DMS 273 (cell line): ENCODE results near the gene STAG1.
"Not testable (repeated sequence)": the region's sequence is repeated elsewhere in the genome, so short reads cannot be mapped to it uniquely, and the experiment has no call there.

Experiments used
- DNase-seq: peaks from one replicate; lab custom pipeline; 2025; ENCODE audit not compliant: unreplicated experiment; lab: John Stamatoyannopoulos, UW

Gene STAG1

DNA sequence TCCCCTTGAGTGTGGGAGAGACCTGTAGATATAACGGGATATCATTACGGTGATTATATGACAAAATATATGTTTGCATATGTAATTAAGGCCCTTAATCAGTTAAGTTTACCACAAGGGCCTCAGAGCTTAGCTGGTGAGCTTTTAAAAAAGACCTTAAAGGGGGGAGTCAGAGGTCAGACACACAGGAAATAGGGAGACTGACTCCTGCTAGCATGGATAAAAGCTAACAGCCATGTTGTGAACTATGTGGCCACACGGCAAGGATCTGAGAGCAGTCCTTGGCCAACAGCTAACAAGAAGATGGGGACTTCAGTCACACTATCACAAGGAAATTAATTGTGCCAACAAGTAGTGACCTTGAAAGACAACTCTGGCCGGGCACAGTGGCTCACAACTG is 3.1 kb downstream of the STAG1 start:
- peak; percentile 55 for DNase-seq

DNA sequence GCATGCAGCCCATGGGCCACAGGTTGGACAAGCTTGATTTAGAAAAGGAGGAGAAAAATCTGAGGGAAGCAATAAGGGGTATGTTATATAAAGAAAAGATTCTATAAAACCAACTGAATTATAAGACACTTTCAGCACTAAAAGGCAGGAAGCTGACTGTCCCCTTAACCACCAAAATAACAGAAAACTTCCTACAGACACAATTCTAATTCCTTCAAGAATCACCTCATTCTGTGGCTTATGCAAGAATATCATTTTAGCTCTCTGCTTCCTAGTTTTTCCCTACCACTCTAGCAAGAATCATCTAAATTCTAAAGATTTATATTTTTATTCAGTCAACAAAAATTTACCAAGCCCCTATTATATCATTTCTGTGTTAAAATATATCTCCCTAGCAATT is 6.3 kb downstream of the STAG1 start:
- DNase-seq, result no peak

DNA sequence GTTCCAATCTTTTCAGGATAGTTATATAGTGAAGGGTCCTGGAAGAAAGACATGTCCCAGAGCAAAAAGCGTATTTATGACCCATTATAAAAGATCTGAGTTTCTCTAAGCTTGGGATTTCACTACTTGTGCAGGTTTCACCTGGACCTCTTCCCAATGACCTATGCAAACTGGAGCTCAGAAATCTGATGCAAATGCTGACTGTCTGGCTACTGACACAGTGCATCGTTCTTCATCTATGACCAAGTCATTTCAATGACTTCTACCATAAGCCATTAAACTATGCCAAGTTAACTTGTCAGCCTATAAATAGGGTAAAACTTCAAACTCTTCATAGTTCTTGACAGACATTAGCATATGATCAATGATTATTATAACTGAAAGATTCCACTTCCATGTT is 11.1 kb downstream of the STAG1 start:
- no peak for DNase-seq

DNA sequence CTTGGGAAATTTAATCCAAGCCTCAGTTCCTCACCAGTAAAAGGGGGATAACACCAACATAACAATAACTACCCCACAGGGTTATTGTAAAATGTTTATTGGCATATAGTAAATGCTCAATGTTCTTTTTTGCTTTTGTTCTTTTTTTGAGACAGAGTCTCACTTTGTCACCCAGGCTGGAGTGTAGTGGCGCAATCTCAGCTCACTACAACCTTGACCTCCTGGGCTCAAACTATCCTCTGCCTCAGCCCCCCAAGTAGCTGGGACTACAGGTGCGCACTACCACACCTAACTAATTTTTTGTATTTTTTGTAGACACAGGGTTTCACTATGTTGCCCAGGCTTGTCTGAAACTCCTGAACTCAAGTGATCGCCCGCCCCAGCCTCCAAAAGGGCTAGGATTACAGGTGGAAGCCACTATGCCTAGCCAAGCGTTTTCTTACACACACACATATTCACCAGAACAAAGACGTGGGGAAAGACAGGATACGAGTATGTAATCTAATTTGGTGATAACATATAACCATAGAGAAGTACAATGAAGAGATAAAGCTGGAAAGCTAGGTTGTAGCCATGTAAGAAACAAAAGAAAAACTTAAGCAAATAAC is 11.7 kb downstream of the STAG1 start:
- DNase-seq, result no peak

DNA sequence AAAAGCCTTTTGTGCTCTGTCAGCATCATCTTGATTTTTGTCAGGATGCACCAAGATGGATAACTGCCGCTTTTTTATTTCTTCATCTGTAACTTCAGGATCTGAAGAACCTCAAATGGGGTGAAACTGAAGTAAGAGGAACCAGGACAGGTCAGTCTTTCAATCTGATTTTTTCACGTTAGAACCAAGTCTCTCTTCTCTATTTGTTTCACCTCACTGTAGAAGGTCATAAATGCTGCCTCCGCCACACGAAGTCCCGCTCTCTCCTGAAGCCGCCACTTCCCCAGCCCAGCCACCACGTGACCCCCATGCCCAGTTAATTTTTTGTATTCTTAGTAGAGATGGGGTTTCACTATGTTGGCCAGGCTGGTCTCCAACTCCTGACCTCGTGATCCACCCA is 15.2 kb downstream of the STAG1 start:
- DNase-seq, result not testable (repeated sequence)

DNA sequence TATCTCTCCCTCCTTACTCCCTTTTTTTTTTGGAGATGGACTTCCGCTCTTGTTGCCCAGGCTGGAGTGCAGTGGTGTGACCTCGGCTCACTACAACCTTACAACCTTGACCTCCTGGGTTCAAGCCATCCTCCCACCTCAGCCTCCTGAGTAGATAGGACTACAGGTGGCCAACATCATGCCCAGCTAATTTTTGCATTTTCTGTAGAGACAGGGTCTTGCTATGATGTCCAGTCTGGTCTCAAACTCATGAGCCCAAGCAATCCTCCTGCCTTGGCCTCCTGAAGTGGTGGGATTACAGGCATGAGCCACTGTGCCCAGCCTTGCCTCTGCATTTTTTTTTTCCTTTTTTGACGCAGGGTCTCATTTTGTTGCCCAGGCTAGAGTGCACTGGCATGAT is 17.1 kb downstream of the STAG1 start:
- DNase-seq, result no peak

DNA sequence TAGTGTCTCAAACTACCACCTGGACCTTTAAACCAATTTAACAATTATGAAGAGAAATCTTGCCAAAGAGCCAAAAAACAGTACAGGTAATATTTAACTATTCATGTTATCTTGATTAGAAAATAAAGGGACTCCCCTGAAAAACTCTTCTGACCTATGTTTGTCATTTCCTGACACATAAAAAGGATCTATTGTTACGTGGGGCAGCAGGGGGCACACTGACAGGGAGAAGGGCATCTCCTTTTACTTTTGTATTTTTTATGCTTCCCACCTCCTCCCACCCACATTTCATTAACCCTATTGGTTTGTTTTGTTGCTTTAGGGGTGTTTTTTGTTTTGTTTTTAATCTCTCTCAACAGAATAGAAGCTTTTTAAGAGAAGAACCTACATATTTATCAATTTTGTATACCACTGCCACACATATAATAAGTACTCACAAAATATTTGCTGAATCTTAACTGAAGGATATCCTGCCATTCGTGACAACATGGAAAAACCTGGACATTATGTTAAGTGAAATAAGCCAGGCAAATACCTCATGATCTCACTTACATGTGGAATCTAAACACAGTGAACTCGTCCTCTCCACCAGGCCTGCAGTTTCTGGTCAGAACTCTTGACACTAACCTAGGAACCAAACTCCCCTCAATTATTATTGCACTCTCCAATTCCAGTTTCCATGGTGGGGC is 17.7 kb downstream of the STAG1 start:
- no peak for DNase-seq

DNA sequence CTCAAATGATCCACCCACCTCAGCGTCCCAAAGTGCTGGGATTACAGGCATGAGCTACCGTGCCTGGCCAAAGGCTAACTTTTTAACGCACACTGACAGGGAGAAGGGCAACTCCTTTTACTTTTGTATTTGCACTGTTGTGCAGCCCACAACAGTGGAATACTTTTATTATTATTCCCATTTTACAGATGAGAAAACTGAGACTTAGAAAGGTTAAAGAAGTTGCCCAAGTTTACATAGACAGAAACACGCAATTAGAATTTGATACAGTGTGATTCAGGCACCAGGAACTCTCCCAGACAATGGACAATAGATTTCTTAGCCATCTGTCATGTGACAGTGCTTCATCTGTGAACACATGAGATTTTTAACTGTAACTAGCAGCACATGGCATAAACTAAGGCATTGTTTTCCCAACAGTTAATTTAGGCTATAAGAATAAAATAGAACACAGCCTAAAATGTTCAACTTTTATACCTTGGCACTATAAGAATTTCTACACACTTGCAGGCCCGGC is 18.8 kb downstream of the STAG1 start:
- no peak for DNase-seq

DNA sequence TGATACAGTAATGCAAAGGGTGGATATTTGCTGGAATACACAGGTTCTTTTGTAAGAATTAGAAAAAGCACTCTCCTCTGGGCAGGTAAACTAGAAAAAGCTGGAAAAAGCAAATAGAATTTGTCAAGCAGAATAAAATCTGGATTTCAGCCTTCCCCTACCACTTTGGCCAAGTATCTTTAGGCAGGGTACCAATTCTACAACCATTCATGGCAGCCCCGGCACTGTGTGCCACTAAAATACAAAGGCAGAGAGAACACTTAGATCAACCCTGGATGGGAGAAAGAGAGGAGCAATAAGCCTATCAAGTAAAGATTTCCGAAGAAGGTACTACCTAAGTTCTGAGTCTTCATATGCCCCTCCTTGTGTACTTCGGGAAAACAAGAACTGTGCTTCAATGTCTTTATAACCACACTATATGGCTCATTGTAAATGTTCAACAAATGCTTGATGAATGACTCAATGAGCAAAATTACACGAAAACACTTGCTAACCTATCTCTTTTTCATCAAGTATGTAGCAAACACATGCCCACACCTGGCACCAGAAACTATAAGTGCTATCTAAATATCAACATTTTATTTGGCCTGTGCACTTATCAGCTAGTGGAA is 20.8 kb downstream of the STAG1 start:
- no peak for DNase-seq

DNA sequence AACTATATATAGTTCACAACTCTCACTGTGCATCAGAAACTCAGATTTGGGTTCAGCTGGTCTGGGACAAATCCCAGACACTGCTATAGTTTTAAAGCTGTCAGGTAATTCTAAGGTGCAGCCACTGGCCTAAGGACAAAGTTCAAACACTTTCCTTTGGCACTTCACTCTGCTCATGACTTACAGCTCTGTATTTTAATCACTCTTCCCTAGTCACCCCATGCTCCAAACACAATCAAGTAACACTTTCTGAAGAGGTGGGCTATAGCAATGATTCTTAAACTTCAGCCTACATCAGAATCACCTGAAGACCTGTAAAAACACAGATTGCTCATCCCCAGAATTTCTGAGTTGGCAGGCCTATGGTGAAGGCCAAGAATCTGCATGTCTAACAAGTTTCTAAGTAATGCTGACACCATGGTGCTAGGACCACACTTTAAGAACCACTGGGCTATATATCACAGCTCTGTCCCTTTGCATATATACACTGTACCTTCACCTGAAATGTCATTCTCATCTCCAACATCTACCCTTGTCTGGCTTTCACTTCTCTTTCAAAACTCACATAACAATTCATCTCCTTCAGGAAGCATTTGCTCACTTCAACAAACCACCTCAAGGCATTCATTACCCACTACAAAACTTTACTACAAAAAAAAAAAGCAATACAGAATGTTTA is 21.4 kb downstream of the STAG1 start:
- no peak for DNase-seq

DNA sequence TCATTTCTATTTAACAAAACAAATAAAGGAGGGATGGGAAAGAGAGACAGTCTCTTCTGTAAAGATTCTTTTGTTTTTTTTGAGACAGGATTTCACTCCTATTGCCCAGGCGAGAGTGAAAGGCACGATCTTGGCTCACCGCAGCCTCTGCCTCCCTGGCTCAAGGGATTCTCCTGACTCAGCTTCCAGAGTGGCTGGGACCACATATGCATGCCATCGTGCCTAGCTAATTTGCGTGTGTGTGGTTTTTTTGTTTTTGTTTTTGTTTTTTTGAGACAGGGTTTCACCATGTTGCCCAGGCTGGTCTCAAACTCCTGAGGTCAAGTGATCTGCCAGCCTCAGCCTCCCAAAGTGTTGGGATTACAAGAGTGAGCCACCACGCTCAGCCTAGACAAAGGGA is 23.3 kb downstream of the STAG1 start:
- no peak for DNase-seq

DNA sequence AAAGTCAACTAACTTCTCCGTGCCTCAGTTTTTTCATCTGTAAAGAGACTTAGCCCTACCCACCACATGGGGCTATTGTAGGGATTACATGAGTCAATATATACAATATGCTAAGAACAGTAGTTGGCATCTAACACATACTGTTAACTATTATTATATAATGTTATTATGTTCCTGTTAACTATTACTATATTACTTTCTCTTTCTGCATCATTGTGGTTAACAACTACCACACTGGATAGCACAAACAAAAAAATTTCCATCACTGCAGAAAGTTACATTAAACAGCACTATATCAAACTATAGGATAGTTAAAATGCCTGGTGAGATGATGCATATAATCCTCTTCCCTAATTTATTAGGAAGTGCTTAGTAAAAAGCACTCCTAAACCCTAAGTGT is 23.7 kb downstream of the STAG1 start:
- no peak for DNase-seq

DNA sequence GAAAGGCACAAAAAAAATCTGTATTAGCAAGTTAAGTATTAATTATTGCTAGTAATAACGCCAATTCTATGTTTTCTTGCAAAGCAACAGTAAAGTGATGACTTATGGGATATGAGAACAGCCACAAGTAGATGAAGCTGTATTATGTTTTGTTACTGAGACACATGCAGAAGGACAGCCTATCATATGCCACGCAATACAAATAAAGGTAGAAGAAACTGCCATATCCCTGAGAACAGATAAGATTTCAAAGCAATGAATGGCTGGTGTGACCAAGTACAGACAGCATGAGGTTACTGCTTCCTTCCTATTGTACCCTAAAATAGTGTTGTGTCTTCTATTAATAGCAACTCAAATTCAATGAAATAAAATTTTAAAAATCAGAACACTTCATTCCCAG is 26.7 kb downstream of the STAG1 start:
- DNase-seq, result no peak

DNA sequence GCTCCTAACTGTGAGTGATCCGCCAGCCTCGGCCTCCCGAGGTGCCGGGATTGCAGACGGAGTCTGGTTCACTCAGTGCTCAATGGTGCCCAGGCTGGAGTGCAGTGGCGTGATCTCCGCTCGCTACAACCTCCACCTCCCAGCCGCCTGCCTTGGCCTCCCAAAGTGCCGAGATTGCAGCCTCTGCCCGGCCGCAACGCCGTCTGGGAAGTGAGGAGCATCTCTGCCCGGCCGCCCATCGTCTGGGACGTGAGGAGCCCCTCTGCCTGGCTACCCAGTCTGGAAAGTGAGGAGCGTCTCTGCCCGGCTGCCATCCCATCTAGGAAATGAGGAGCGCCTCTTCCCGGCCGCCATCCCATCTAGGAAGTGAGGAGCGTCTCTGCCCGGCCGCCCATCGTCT is 29.3 kb downstream of the STAG1 start:
- not testable (repeated sequence) for DNase-seq

DNA sequence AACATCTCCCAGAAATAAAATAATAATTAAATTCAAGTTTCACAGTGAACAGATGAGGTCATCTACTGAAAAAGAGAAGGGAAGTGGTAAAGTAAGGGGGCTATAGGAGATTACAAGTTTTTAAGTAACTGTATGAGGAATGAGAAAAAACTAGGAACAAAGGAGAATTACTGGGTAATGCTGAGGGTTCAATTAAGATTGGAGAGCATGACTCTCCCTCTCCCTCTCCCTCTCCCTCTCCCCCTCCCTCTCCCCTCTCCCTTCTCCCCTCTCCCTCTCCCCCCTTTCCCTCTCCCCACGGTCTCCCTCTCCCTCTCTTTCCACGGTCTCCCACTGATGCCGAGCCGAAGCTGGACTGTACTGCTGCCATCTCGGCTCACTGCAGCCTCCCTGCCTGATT is 29.8 kb downstream of the STAG1 start:
- not testable (repeated sequence) for DNase-seq

DNA sequence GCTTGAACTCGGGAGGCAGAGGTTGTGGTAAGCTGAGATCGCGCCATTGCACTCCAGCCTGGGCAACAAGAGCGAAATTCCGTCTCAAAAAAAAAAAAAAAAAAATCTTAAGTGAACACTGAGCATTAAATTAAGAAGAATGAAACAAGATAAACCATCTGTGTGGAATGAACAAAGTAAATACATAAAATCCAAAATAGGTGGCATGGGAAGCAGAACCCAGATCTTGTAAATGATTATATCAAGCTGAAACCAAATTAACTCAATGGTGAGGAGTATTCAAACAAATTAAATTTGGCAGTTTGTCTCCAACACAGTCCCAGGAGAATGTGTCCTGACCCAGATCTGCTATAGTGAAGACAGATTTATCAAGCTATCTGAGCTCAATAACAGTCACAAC is 32.1 kb downstream of the STAG1 start:
- no peak for DNase-seq

DNA sequence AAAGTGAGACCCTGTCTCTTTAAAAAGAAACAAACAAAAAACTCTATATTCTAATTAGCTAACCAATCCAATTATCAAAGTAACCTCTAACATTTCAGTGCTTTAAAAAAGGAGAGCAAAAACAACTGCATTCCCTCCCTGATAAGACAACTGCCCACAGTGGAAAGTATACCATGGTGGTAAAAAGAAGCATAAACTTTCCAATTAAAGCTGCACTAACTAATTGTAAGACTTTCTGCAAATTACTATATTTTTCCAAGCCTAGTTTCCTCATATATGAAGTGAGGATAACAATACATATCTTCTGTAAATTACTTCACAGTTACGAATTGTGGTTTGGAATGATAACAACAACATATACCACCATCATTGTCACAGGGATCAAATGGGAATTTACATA is 35.5 kb downstream of the STAG1 start:
- no peak for DNase-seq

DNA sequence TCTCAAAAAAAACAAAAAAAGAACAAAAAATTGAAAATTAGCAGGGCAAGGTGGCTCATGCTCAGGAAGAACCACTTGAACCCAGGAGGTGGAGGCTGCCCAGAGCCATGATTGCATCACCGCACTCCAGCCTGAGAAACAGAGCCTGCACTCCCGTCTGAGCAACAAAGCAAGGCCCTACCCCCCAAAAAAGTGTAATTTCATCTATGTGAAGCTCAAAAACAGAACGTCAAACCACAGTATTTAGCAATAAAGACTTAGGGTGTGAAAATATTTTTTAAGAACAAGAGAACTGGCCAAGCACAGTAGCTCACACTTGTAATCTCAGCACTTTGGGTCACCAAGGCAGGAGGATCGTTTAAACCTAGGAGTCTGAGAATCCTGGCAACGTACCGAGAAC is 38.2 kb downstream of the STAG1 start:
- no peak for DNase-seq

DNA sequence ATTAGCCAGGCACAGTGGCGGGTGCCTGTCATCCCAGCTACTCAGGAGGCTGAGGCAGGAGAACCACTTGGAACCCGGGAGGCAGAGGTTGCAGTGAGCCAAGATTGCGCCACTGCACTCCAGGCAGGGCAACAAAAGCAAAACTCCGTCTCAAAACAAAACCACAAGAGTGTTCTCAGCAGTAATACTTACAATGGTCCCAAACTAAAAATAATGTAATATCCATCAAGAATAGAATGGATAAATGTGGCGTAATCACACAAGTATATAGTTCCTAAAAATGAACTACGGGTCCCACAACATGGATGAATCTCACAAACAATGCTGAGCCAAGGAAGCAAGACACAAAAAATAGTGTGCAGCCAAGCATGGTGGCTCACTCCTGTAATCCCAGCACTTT is 39.2 kb downstream of the STAG1 start:
- DNase-seq, result no peak

DNA sequence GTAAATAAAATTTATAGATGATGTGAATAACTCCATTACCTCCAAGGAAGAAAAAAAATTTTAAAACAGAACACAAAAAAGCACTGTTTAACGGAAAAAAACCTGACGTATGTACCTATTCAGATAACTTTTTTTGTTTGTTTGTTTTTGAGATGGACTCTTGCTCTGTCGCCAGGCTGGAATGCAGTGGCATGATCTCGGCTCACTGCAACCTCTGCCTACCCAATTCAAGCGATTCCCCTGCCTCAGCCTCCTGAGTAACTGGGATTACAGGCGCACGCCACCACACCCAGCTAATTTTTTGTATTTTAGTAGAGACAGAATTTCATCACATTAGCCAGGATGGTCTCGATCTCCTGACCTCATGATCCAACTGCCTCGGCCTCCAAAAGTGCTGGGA is 40.3 kb downstream of the STAG1 start:
- DNase-seq, result not testable (repeated sequence)

DNA sequence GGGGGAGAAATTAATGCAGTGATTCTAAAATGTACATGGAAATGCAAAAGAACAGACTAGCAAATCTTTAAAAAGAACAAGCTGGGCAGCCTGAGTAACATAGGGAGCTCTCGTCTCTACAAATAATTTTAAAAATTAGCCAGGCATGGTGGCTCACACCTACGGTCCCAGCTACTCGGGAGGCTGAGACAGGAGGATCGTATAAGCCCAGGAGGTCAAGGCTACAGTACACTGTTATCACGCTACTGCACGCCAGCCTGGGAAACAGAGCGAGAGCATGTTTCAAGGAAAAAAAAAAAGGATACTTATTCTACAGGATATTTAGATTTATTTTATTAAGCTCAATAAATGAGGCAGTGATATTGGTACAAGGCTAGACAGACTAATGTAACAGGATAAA is 40.9 kb downstream of the STAG1 start:
- DNase-seq, result no peak

DNA sequence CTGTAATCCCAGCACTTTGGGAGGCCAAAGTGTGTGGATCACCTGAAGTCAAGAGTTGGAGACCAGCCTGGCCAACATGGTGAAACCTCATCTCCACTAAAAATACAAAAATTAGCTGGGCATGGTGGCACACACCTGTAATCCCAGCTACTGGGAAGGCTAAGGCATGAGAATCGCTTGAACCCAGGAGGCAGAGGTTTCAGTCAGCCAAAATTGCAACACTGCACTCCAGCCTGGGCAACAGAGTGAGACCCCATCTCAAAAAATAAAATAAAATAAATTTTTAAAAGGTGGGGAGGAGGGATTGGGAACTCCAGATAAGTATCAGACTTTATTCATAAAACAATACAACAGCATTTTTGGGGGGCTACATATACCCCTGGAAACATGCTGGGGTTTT is 42.4 kb downstream of the STAG1 start:
- not testable (repeated sequence) for DNase-seq
